DMS53 treated with DMSO at 0.1 percent for 48 hours (cell line): ENCODE measurements around the gene ANO7.
"Not testable (repeated sequence)": the region's sequence is repeated elsewhere in the genome, so short reads cannot be mapped to it uniquely, and the experiment has no call there.

Experiments used
- DNase-seq: peaks from one replicate; lab custom pipeline; 2025; ENCODE audit not compliant: unreplicated experiment; lab: John Stamatoyannopoulos, UW

ANO7 gene

DNA sequence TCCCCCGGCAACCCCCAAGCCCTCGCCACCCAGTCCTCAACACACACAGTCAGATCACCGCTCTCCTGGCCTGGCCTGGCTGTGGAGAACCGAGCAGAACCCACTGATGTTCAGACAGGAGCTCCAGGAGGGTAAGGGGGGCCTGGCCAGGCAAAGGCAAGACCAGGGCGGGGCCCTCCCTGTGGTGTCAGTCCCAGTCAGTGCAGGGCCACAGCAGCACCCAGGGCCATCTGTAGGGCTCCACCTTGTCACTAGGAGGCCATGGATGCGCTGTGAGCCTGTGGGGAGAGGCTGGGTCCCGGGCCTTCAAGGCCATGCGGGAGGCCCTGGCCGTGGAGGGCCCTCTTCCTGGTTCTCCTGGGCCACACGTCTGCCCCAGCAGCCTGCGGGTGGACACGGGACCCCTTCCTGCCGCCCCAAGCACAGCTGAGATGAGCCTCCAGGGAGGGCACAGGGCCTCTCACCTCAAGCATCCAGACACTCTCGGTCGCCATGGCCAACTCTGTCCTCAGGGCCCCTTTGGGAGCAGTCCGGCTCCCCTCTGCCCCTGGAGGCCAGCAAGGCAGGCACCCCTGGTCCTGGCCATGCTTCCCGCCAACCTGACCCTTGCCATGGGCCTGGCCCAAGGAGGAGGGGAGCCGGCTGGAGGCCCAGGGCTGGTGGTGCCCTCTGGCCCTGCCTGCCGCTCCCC is 2.0 kb downstream of the ANO7 start:
- no peak for DNase-seq

DNA sequence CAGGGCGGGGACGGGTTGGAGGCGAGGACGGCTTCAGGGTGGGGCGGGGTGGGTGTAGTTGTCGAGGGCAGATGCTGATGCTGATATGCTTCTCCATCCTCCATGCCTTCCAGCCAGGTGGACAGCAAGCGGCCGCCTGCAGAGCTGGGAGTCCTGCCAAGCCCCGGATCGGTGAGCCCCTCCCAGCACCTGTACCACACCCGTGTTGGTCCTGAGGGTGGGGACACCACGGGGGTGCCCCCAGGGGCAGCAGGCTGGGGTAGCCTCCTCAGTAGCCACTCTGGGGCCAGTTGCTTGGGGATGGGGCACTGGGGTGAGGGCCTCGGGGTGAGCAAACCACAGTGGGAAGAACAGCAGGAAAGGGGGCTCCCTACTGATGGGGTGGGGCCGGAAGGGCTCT is 2.6 kb downstream of the ANO7 start:
- no peak for DNase-seq

DNA sequence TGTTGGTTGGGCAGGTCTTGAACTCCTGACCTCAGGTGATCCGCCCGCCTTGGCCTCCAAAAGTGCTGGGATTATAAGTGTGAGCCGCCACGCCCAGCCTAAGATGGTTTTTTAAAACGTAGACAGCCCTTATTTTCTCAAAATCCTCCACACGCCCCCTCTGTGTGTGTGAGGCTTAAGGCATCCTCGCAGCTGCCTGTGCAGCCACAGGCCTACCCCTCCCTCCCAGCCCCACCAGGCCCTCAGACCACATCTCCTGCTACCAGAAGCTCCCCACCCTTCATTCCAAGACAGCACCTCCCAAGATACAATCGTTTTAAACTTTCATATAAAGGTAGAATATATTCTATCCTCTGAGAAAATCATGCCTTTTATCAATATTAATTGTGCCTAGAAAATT is 4.8 kb downstream of the ANO7 start:
- DNase-seq: no peak

DNA sequence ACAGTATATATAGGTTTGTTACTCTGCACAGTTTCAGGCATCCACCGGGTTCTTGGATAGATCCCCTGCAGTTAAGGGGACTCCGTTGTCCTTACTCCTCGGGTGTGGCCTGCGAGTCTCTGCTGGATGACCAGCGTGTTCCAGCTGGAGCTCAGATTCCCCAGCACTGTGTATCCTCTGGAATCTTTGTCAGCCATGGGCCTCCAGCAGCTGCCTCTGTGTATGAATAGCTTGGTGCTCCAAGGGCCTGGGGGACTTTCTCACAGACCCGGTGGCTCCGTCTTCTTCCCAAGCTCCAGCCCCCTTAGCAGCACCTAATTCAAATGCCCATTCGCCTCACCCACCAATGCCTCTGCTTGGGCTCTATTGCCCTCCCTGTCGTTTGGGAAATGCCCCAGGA is 6.3 kb downstream of the ANO7 start:
- DNase-seq: no peak

DNA sequence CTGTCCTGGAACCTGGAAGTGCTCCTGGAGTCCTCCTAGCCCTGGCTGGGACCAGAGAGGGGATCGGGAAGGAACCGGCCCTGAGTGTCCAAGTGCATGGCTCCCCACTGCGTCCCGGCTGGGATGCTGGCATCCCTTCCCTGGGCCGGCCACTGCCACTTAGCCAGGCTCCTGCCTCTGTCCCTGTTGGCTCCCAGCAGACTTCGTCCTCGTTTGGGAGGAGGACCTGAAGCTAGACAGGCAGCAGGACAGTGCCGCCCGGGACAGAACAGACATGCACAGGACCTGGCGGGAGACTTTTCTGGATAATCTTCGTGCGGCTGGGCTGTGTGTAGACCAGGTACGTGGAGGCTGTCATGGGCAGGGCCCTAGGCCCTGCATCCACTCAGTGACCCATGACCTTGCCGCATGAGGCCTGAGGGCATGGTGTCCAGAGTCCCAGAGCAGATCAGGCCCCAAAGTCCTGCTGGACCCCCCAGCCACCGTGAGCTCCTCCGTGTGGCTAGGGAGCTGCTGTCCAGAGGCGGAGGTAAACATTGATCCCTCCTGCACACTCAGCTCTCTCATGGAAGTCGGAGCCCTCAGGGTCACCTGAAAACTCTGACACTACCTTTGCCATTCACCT is 7.1 kb downstream of the ANO7 start:
- DNase-seq: no peak

GRCh38 chr2:241197246-241197645 is 8.8 kb downstream of the ANO7 start:
- not testable (repeated sequence) for DNase-seq

DNA sequence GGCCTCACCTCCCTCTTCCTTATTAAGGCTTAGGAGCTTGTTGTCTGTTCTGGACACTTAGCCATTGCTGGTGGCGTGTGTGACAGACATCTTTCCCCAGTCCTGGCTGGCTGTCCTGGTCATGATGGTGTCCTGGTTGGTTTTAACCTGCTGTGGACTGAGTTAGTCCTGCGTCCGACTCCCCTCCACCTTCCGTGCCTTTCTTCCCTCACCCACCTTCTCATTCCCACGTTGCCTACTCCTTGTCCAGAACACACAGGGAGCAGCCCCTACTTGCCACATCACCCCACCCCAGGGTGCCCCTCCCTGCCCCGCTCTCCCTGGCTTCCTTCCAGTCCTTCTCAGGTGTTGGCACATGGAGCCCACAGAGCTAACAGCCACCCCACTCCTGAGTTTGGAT is 9.5 kb downstream of the ANO7 start:
- no peak for DNase-seq

DNA sequence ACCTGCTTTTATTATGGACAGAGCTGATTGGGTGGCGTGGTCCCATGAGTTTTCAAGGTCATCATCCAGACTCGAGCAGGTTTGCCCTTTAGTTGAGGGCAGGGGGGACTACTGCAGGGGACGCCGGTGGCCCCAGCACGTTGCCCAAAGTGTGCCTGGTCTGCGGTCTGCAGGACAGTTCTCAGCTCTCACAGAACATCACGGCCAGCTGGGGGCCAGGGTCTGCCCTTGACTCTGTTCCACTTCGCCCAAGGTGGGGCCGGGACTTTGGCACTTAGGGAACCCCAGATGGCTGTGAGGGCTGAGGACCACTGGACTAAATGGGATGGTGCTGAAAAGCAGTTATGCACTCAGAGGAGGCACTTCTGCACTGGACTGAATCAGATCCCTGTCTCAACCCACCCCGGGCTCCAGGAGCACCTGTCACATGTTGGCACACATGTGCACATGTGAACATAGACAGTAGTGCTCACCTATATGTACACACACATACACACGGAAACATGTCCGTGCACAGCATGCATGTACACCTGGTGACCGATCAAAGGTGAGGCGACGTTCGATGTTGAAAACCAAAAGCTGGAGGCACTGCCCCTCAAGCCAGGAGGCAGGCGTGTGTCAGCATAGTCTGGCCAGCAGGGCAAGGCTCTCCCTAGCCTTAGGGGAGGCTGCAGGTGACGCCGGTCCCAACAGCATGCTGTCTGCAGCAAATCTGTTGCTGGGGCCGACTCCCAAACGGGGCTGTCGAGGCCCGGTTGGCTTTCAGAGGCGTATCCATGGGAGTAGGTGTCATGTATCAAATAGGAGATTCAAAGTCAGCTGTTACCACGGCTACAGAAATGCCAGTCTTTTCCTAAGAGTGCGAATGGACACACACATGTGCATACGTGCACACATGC is 10.2 kb downstream of the ANO7 start:
- no peak for DNase-seq

GRCh38 chr2:241199286-241199685 is 10.8 kb downstream of the ANO7 start:
- no peak for DNase-seq

DNA sequence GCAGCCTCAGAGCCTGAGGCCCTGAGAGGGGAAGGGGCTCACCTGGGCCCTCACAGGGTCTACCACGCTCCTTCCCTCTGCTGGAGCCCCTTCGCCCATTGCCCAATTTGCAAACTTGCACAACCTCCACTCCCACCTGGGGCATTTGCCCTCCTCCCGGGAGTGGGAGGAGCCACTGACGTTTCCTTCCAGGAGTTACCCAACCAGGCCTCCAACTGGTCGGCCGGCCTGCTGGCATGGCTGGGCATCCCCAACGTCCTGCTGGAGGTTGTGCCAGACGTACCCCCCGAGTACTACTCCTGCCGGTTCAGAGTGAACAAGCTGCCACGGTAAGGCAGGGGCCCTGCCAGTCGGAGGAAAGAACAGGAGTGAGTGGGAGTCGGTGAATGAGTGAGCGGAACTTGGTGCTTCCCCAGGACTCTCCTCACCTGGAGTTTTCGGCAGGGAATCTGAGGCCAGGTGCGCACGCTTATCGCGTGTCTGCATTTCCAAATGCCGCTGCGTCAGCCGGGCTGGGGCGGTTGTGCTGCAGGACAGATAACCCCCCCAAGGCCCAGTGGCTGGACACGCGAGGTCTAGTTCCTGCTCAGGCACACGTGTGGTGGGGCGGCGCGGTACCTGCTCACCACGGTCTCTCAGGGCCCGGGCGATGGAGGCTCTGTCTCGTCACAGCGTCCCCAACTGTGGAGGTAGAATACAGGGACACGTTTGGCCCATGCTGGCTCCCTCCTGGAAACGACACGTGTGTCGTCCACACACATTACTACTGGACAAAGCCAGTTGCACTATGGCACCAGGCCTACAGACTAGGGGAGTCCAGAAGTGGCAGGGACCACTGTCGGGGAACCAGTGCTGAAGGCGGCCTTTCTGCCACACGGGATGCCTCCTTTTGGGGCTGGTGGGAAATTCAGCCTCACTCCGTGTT is 11.7 kb downstream of the ANO7 start:
- DNase-seq: no peak

GRCh38 chr2:241200822-241201395 is 12.4 kb downstream of the ANO7 start:
- DNase-seq: no peak

- no peak for DNase-seq
Measured at GRCh38 chr2:241201445-241202267, 13.2 kb downstream of the ANO7 start.

DNA sequence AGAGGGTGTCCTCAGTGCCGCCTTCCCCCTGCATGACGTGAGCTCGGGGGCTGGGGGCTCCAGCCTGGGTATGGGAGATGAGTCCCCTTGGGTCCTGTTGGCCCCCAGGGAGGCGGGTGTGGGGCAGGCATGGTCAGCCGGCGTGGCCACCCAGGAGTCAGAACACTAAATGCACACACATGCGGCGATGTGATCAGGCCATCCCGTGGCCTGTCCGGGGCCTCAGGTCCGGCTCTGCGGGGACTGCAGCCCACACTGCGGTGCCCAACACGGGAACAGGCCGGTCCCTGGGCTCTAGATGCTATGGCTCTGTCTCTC is 13.8 kb downstream of the ANO7 start:
- no peak for DNase-seq

DNA sequence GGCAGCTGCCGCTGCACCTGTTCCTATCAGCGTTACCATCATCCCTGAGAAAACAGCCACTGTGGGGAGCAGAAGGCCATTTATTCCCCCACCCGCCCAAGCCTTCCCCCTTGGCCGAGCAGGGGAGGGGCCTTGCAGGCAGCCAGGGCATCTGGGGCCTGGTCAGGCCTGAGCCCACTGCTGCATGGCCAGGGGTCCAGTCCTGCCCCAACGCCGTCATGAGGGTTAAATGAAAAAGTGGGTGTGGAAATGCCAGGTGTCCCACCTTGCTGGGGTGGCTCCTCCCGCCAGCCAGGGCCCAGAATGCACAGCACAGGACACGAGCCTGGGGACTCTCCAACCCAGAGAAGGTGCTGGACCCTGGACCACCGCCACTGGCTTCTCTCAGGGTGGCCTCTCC is 14.2 kb downstream of the ANO7 start:
- no peak for DNase-seq

DNA sequence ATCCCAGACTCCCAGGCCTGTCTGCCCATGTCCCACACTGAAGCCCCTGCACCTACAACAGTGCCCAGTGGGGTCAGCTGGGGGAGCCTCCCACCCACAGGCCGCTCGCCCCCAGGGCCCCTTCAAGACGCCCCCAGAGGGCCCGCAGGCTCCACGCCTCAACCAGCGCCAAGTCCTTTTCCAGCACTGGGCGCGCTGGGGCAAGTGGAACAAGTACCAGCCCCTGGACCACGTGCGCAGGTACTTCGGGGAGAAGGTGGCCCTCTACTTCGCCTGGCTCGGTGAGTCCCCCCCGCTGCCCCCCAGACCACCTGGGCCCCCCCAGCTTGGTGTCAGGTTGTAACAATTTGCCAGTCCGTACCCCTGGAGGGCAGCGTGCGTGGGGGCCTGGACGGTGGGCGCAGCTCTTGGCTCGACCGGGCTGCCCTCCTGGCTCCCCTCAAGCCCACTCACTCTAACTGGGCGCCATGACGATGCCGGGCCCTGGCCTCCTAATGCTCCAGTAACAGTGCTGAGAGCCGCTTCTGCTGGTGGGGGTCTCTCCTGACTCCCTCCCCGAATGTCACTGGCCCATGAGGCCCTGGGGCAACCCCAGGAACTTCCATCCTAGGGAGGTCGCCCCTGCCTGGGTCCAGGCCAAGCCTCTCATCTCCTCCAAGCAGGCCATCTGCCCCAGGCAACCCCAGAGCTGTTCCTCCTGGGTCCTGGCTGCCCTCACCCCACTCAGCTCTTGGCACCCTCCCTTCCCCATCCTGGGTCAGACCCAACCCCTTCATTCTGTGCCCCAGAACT is 14.9 kb downstream of the ANO7 start:
- DNase-seq: no peak

GRCh38 chr2:241204010-241204384 is 15.5 kb downstream of the ANO7 start:
- DNase-seq: no peak

GRCh38 chr2:241204490-241204889 is 16.0 kb downstream of the ANO7 start:
- no peak for DNase-seq

GRCh38 chr2:241205086-241205485 is 16.6 kb downstream of the ANO7 start:
- DNase-seq: no peak

- DNase-seq: no peak
Measured at GRCh38 chr2:241207151-241207550, 18.7 kb downstream of the ANO7 start.
